H1 (cell line): ENCODE measurements around the gene RBM19. TPM values are rescaled to one million over a fixed set of nuclear protein-coding genes. Genes with fewer than 3 reads are reported as not detected.

Source experiments
- CTCF ChIA-PET: fragments of 300-600 bp; sonication (Branson Sonifier 250); formaldehyde crosslinking; loops from one replicate; lab custom pipeline; 2021; ENCODE audit not compliant: partially characterized antibody; lab: Charles Lee
- POLR2A ChIA-PET: fragments of 300-600 bp; sonication (Branson Sonifier 250); formaldehyde crosslinking; loops from one replicate; lab custom pipeline; 2021; ENCODE audit warnings: inconsistent platforms; ENCODE audit not compliant: partially characterized antibody; lab: Charles Lee
- DNase-seq, 2 experiments: peaks; one replicate each; pipeline versions ENCODE4 v3.0.0 to v3.0.0-alpha.2; 2010 to 2022; ENCODE audit warnings: low spot score in 2 of 2, low read depth in 1 of 2, mixed read lengths in 1 of 2
- FAIRE-seq: peaks from 2 replicates; lab custom pipeline; 2011; peaks lifted over from hg19 to GRCh38; lab: Jason Lieb, UNC
- H2AFZ ChIP-seq: 2 replicates; pipeline ENCODE4 v1.8.1; 2012; ENCODE audit warnings: low read length, inconsistent platforms
- H2AK5ac ChIP-seq: 2 replicates; pipeline ENCODE4 v1.6.1; 2013; ENCODE audit warnings: low read depth, low read length
- H2BK120ac ChIP-seq: replicated peaks from 2 replicates; pipeline ENCODE3; 2013; ENCODE audit warnings: low read depth, low read length, inconsistent platforms
- H2BK12ac ChIP-seq: 2 replicates; pipeline ENCODE4 v1.6.1; 2013; ENCODE audit warnings: low read depth, low read length
- H2BK15ac ChIP-seq: 2 replicates; pipeline ENCODE4 v1.6.1; 2013; ENCODE audit warnings: low read length
- H2BK20ac ChIP-seq: 2 replicates; pipeline ENCODE4 v1.6.1; 2013; ENCODE audit warnings: low read length
- H2BK5ac ChIP-seq: 2 replicates; pipeline ENCODE4 v1.6.1; 2013; ENCODE audit warnings: low read depth, low read length
- H3K14ac ChIP-seq: 2 replicates; pipeline ENCODE4 v1.6.1; 2013; ENCODE audit warnings: inconsistent platforms; ENCODE audit not compliant: insufficient read length
- H3K18ac ChIP-seq: 2 replicates; pipeline ENCODE4 v1.6.1; 2013; ENCODE audit warnings: low read length; ENCODE audit errors: extremely low read depth
- H3K23ac ChIP-seq: 2 replicates; pipeline ENCODE4 v1.6.1; 2013; ENCODE audit warnings: inconsistent platforms; ENCODE audit not compliant: insufficient read length
- H3K23me2 ChIP-seq: 2 replicates; pipeline ENCODE4 v1.6.1; 2013; ENCODE audit warnings: low read depth, low read length
- H3K27ac ChIP-seq: 2 replicates; pipeline ENCODE4 v1.6.1; 2011; ENCODE audit warnings: low read depth, low read length, inconsistent platforms
- H3K27me3 ChIP-seq, 4 experiments: replicated peaks in 1 of 4; 1 replicate in 1 of 4; 2 replicates in 3 of 4; pipeline versions ENCODE4 v1.6.1 to v1.8.1; 2011 to 2013; ENCODE audit warnings: low read length in 3 of 4, mild to moderate bottlenecking in 3 of 4, inconsistent platforms in 2 of 4, mixed read lengths in 2 of 4, moderate library complexity in 1 of 4; ENCODE audit not compliant: control insufficient read depth in 3 of 4, insufficient read depth in 3 of 4; ENCODE audit errors: extremely low read depth in 1 of 4
- H3K36me3 ChIP-seq, 4 experiments: 2 replicates each; pipeline versions ENCODE4 v1.6.1 to v1.8.1; 2011 to 2013; ENCODE audit warnings: mild to moderate bottlenecking in 4 of 4, low read length in 3 of 4, moderate library complexity in 2 of 4, control low read depth in 1 of 4, inconsistent platforms in 1 of 4; ENCODE audit not compliant: insufficient read depth in 4 of 4, control insufficient read depth in 2 of 4
- H3K4ac ChIP-seq: replicated peaks from 2 replicates; pipeline ENCODE3; 2013; ENCODE audit warnings: low read length, low read depth, mixed read lengths, inconsistent platforms; ENCODE audit not compliant: insufficient read length
- H3K4me1 ChIP-seq, 4 experiments: replicated peaks in 1 of 4; 1 replicate in 1 of 4; 2 replicates in 3 of 4; pipeline versions ENCODE4 v1.6.1 to v1.8.1; 2011 to 2013; ENCODE audit warnings: low read length in 3 of 4, inconsistent platforms in 2 of 4, mixed read lengths in 1 of 4; ENCODE audit not compliant: insufficient read depth in 4 of 4, control insufficient read depth in 3 of 4
- H3K4me2 ChIP-seq, 2 experiments: 2 replicates each; pipeline versions ENCODE4 v1.6.1 to v1.8.1; 2011 to 2013; ENCODE audit warnings: low read depth in 2 of 2, low read length in 2 of 2, control low read depth in 1 of 2, inconsistent platforms in 1 of 2, mild to moderate bottlenecking in 1 of 2; ENCODE audit not compliant: insufficient read depth in 1 of 2
- H3K4me3 ChIP-seq, 4 experiments: fragments of 200-600, 300-600 bp in 1 of 4; sonication (generic), shearing (Covaris generic), sonication (Bioruptor Twin) in 1 of 4; 2 replicates each; pipeline versions ENCODE4 v1.5.1 to v1.8.1; 2011 to 2016; ENCODE audit warnings: low read length in 4 of 4, low read depth in 3 of 4, control low read depth in 2 of 4, inconsistent platforms in 2 of 4, mild to moderate bottlenecking in 2 of 4, mixed read lengths in 1 of 4, moderate library complexity in 1 of 4; ENCODE audit not compliant: insufficient read depth in 2 of 4; ENCODE audit errors: extremely low read depth in 1 of 4
- H3K56ac ChIP-seq: replicated peaks from 2 replicates; pipeline ENCODE3; 2013; ENCODE audit warnings: low read depth, mild to moderate bottlenecking, mixed read lengths, low read length, inconsistent platforms; ENCODE audit not compliant: insufficient read length
- H3K79me1 ChIP-seq: 2 replicates; pipeline ENCODE4 v1.6.1; 2013; ENCODE audit warnings: low read depth, low read length, control low read depth
- H3K79me2 ChIP-seq, 2 experiments: 2 replicates each; pipeline versions ENCODE4 v1.6.1 to v1.8.1; 2012 to 2013; ENCODE audit warnings: low read length in 2 of 2, mild to moderate bottlenecking in 2 of 2, inconsistent platforms in 1 of 2; ENCODE audit not compliant: insufficient read depth in 2 of 2, control insufficient read depth in 1 of 2
- H3K9ac ChIP-seq, 4 experiments: replicated peaks in 1 of 4; 1 replicate in 1 of 4; 2 replicates in 3 of 4; pipeline versions ENCODE4 v1.6.1 to v1.8.1; 2011 to 2013; ENCODE audit warnings: low read depth in 3 of 4, low read length in 3 of 4, control low read depth in 2 of 4, mild to moderate bottlenecking in 2 of 4, moderate library complexity in 2 of 4, inconsistent platforms in 1 of 4; ENCODE audit errors: extremely low read depth in 1 of 4
- H3K9me3 ChIP-seq, 2 experiments: 2 replicates each; pipeline versions ENCODE4 v1.6.1 to v1.8.1; 2012 to 2013; ENCODE audit warnings: mild to moderate bottlenecking in 2 of 2, moderate library complexity in 2 of 2, control low read depth in 1 of 2, inconsistent platforms in 1 of 2, low read depth in 1 of 2, low read length in 1 of 2, mixed read lengths in 1 of 2; ENCODE audit not compliant: insufficient read depth in 2 of 2
- H4K20me1 ChIP-seq, 2 experiments: replicated peaks in 1 of 2; 2 replicates each; pipeline versions ENCODE3 to v1.8.1; 2011 to 2013; ENCODE audit warnings: inconsistent platforms in 2 of 2, low read length in 2 of 2, mild to moderate bottlenecking in 1 of 2; ENCODE audit not compliant: insufficient read depth in 2 of 2, control insufficient read depth in 1 of 2
- H4K5ac ChIP-seq: 2 replicates; pipeline ENCODE4 v1.6.1; 2013; ENCODE audit warnings: low read length, low read depth, mixed read lengths, inconsistent platforms; ENCODE audit not compliant: insufficient read length
- H4K8ac ChIP-seq: 2 replicates; pipeline ENCODE4 v1.8.0; 2013; ENCODE audit warnings: mild to moderate bottlenecking, moderate library complexity, low read length, inconsistent platforms; ENCODE audit not compliant: insufficient read depth; ENCODE audit errors: extremely low read depth
- H4K91ac ChIP-seq: replicated peaks from 2 replicates; pipeline ENCODE3; 2013; ENCODE audit warnings: low read length, mixed read lengths, inconsistent platforms; ENCODE audit not compliant: insufficient read length
- BCL11A ChIP-seq, 2 experiments: IDR thresholded peaks; one replicate each; pipeline ENCODE4 v1.6.1; 2011; ENCODE audit warnings: low read depth in 2 of 2, low read length in 2 of 2, mild to moderate bottlenecking in 2 of 2
- CHD1 ChIP-seq: IDR thresholded peaks from 2 replicates; pipeline ENCODE4 v1.6.1; 2012; ENCODE audit warnings: low read depth, low read length, improper control_type of control experiment
- CHD2 ChIP-seq: IDR thresholded peaks from 2 replicates; pipeline ENCODE4 v1.6.1; 2012; ENCODE audit warnings: low read length, improper control_type of control experiment
- EZH2 ChIP-seq: fragments of 200-600 bp; sonication (generic); IDR thresholded peaks from 2 replicates; pipeline ENCODE4 v1.7.1; 2012; ENCODE audit warnings: low read depth, mild to moderate bottlenecking, moderate library complexity, low read length, inconsistent platforms; ENCODE audit not compliant: severe bottlenecking
- FOSL1 ChIP-seq: IDR thresholded peaks from 2 replicates; pipeline ENCODE4 v1.6.1; 2011; ENCODE audit warnings: mild to moderate bottlenecking, low read depth, low read length, moderate library complexity; ENCODE audit not compliant: insufficient read depth
- GABPA ChIP-seq: IDR thresholded peaks from 2 replicates; pipeline ENCODE4 v1.6.1; 2011; ENCODE audit warnings: mild to moderate bottlenecking, low read length, moderate library complexity, borderline replicate concordance; ENCODE audit not compliant: insufficient read depth
- JUN ChIP-seq: IDR thresholded peaks from 2 replicates; pipeline ENCODE4 v1.6.1; 2011; ENCODE audit warnings: low read depth, mild to moderate bottlenecking, improper control_type of control experiment, low read length
- JUND ChIP-seq: IDR thresholded peaks from 2 replicates; pipeline ENCODE4 v1.6.1; 2011; ENCODE audit warnings: mild to moderate bottlenecking, improper control_type of control experiment, low read length
- KDM5A ChIP-seq: fragments of 200-600 bp; IDR thresholded peaks from 2 replicates; pipeline ENCODE4 v1.7.1; 2012; ENCODE audit warnings: mild to moderate bottlenecking, low read length, inconsistent platforms, mixed read lengths
- POLR2A ChIP-seq, 2 experiments: IDR thresholded peaks; 1 replicate in 1 of 2; 2 replicates in 1 of 2; pipeline ENCODE4 v1.6.1; 2011; ENCODE audit warnings: low read depth in 2 of 2, low read length in 2 of 2, mild to moderate bottlenecking in 2 of 2; ENCODE audit errors: control extremely low read depth in 1 of 2
- POU5F1 ChIP-seq: IDR thresholded peaks from 2 replicates; pipeline ENCODE4 v1.6.1; 2011; ENCODE audit warnings: low read depth, mild to moderate bottlenecking, low read length, moderate library complexity
- RNF2 ChIP-seq: fragments of 200-900, 300-1000 bp; sonication (generic); IDR thresholded peaks from 2 replicates; pipeline ENCODE4 v1.7.1; 2016; ENCODE audit warnings: borderline replicate concordance, low read depth, mild to moderate bottlenecking, antibody characterized with exemption, low read length; ENCODE audit not compliant: poor library complexity, severe bottlenecking; ENCODE audit errors: missing control alignments
- SP2 ChIP-seq: IDR thresholded peaks from 2 replicates; pipeline ENCODE4 v1.6.1; 2012; ENCODE audit warnings: mild to moderate bottlenecking, low read length, inconsistent platforms
- SP4 ChIP-seq: IDR thresholded peaks from 2 replicates; pipeline ENCODE4 v1.6.1; 2012; ENCODE audit warnings: low read length, inconsistent platforms
- TAF1 ChIP-seq: IDR thresholded peaks from 2 replicates; pipeline ENCODE4 v1.6.1; 2011; ENCODE audit warnings: mild to moderate bottlenecking, low read depth, low read length
- TCF12 ChIP-seq: IDR thresholded peaks from 2 replicates; pipeline ENCODE4 v1.6.1; 2011; ENCODE audit warnings: low read depth, mild to moderate bottlenecking, low read length
- WGBS, 2 experiments: shearing (Covaris generic) in 1 of 2; methylation state at CpG; one replicate each; pipeline versions ENCODE4 v1.1.6 to v1.1.7; 2013 to 2015; ENCODE audit warnings: low lambda C conversion rate in 2 of 2, mixed read lengths in 2 of 2, inconsistent platforms in 1 of 2, low coverage in 1 of 2, missing lambda C conversion rate in 1 of 2; ENCODE audit not compliant: insufficient replicate concordance in 2 of 2, insufficient coverage in 1 of 2, insufficient read length in 1 of 2; ENCODE audit errors: extremely low coverage in 1 of 2, missing lambda C conversion rate in 1 of 2; 5-methylcytosine and 5-hydroxymethylcytosine counted together
- polyA plus RNA-seq, 7 experiments: library from polyadenylated mRNA; depleted of rRNA in 3 of 7; stranded (reverse) in 5 of 7; unstranded in 2 of 7; fragments of >200 nt in 5 of 7; fragments of 200-250 nt in 2 of 7; gene quantifications; 1 replicate in 5 of 7; 2 replicates in 1 of 7; 4 replicates in 1 of 7; pipeline versions ENCODE4 v1.2.1 to v1.2.3, GENCODE V29; 2011 to 2013; ENCODE audit warnings: missing spikeins in 2 of 7, mixed read lengths in 2 of 7
- total RNA-seq: library from RNA; stranded (reverse); fragmentation: NEBNext Ultra II Directional; extraction: Animal tissue kit (Norgen Biotek cat#: 25700); gene quantifications from 2 replicates; pipeline ENCODE4 v1.2.1, GENCODE V29; 2021

Gene RBM19
- total and polyA plus RNA-seq, 2 of the 8 experiments (the other 6 are each of a cell fraction or from before 2014, with no cell fraction given): 23.4 to 61.9 TPM

DNA sequence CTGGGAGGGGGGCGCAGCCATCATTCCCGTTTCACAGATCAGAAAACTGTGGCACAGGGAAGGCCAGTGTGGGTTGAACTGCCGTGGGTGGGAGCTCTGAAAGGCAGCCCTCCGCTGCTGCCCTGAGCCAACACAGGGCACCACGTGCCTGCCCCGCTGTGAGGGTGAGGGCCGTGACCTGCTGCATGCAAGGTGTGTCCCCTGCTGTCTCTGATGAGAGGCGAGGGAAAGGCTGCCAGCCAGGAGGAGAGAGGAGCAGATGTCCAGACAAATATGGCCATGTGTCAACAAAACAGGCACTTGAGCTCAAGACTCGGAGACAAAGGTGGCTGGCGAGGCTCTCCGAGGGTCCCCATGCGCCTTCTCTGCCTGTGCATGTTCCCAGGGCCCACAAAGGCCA lies 108.8 kb downstream of the RBM19 start:
- Histone ChIP-seq H2BK5ac (no peak overlapping the region), H3K23me2 (no peaks in the 10 kb centered on the region), H3K18ac (no peak overlapping the region), H3K23ac (no peak overlapping the region), H3K4me3 (no peak overlapping the region), H3K4ac (no peak overlapping the region), H4K5ac (no peak overlapping the region), H2BK12ac (no peak overlapping the region), H2BK120ac (no peak overlapping the region), H2AFZ (no peak overlapping the region), H2BK15ac (no peak overlapping the region), H4K8ac (no peak overlapping the region), H3K9ac (no peak overlapping the region), H3K79me1 (no peaks in the 10 kb centered on the region), H3K27me3 (no peaks in the 10 kb centered on the region), H2AK5ac (no peak overlapping the region), H3K4me2 (no peak overlapping the region), H2BK20ac (no peak overlapping the region), H3K56ac (no peak overlapping the region), H3K36me3 (peaks cover 0 to 6% (median 3%) of the 10 kb centered on the region in 4 experiments; a peak in 3 of 8 replicates), H3K14ac (no peak overlapping the region), H3K9me3 (no peaks in the 10 kb centered on the region), H3K79me2 (no peaks in the 10 kb centered on the region), H3K4me1 (peaks cover 16 to 33% (median 27%) of the 10 kb centered on the region in 4 experiments), H3K27ac (no peak overlapping the region), H4K20me1 (peaks cover 0 to 2% of the 10 kb centered on the region in 2 experiments), H4K91ac (no peak overlapping the region)
- ChIA-PET POLR2A (no interaction called here), CTCF (interaction anchor here (0.6 to 6.6 kb wide), 9 partner anchors 10 to 1622 kb away, joined by 3 to 37 read pairs (median 3); no protein-coding TSS in a partner anchor)
- DNase-seq (no peak), FAIRE-seq (no peak)
- WGBS, 2 experiments: 96% methylated on average over 10 of the region's 12 CpGs; no CpG with 5 or more reads in 1 of the 2 experiments
- no peak for TF ChIP-seq KDM5A
- TF ChIP-seq POU5F1: no peak
- no peak for TF ChIP-seq SP2
- TF ChIP-seq POLR2A (IDR thresholded peaks at IDR 0.05; ENCODE audit: control extremely low read depth in 1 of 2, low read depth in 2 of 2, low read length in 2 of 2): no peak
- no peak for TF ChIP-seq SP4
- no peak for TF ChIP-seq JUN
- TF ChIP-seq CHD1: no peak
- no peak for TF ChIP-seq RNF2
- TF ChIP-seq FOSL1: no peak
- TF ChIP-seq TCF12: no peak
- no peak for TF ChIP-seq EZH2
- no peak for TF ChIP-seq CHD2
- TF ChIP-seq TAF1: no peak
- TF ChIP-seq BCL11A (IDR thresholded peaks at IDR 0.05; ENCODE audit: low read depth in 2 of 2, low read length in 2 of 2): no peak
- no peak for TF ChIP-seq GABPA
- TF ChIP-seq JUND: no peak
